CD4-positive, CD25-positive, alpha-beta regulatory T cell (primary cell): ENCODE data around the gene CD69. TPM values are rescaled to one million over a fixed set of nuclear protein-coding genes. Genes with fewer than 3 reads are reported as not detected.
A peak's percentile ranks its signal among the peaks of the same experiment; 100 is the strongest.
"Not testable (repeated sequence)": the region's sequence is repeated elsewhere in the genome, so short reads cannot be mapped to it uniquely, and the experiment has no call there.

ENCODE experiments used
- ATAC-seq, 2 donors: fragments of 150-1000 bp; cut with Tn5 transposase; one replicate each; pipeline ENCODE4 v1.10.0; 2021; ENCODE audit warnings: low read depth in 2 of 2, moderate number of reproducible peaks in 2 of 2, moderate library complexity in 1 of 2
- DNase-seq, 3 donors: peaks; one replicate each; pipeline versions ENCODE4 v3.0.0 to v3.0.0-alpha.2; 2012 to 2022; ENCODE audit warnings: mixed read lengths in 1 of 3
- H3K27ac ChIP-seq: one replicate; pipeline ENCODE4 v1.7.0; 2013; ENCODE audit warnings: mild to moderate bottlenecking, low read length; ENCODE audit not compliant: insufficient read depth, poor library complexity, severe bottlenecking
- H3K27me3 ChIP-seq: one replicate; pipeline ENCODE4 v1.7.0; 2013; ENCODE audit warnings: low read length; ENCODE audit not compliant: control insufficient read depth, insufficient read depth
- H3K36me3 ChIP-seq: one replicate; pipeline ENCODE4 v1.7.0; 2013; ENCODE audit warnings: mild to moderate bottlenecking, low read length, moderate library complexity; ENCODE audit not compliant: control insufficient read depth, insufficient read depth
- H3K4me1 ChIP-seq: 2 replicates; pipeline ENCODE4 v1.7.0; 2013; ENCODE audit warnings: mild to moderate bottlenecking, low read length; ENCODE audit not compliant: insufficient read depth, control insufficient read depth, poor library complexity, severe bottlenecking
- H3K4me3 ChIP-seq: one replicate; pipeline ENCODE4 v1.7.0; 2013; ENCODE audit warnings: low read depth, mild to moderate bottlenecking, low read length, moderate library complexity
- H3K9me3 ChIP-seq, 2 experiments: 1 replicate in 1 of 2; 2 replicates in 1 of 2; pipeline ENCODE4 v1.7.0; 2013; ENCODE audit warnings: low read length in 2 of 2, mild to moderate bottlenecking in 1 of 2, moderate library complexity in 1 of 2; ENCODE audit not compliant: control insufficient read depth in 2 of 2
- H3K27ac Mint-ChIP-seq, 3 donors: one replicate each; pipeline ENCODE4 v1.8.0; 2020 to 2022; ENCODE audit warnings: mild to moderate bottlenecking in 3 of 3, mixed read lengths in 3 of 3, moderate library complexity in 2 of 3
- H3K27me3 Mint-ChIP-seq: one replicate; pipeline ENCODE4 v1.8.0; 2022; ENCODE audit warnings: mild to moderate bottlenecking, mixed read lengths
- H3K36me3 Mint-ChIP-seq: one replicate; pipeline ENCODE4 v1.8.0; 2020; ENCODE audit warnings: mixed read lengths
- H3K4me1 Mint-ChIP-seq, 4 donors: one replicate each; pipeline ENCODE4 v1.8.0; 2020 to 2022; ENCODE audit warnings: mixed read lengths in 4 of 4, mild to moderate bottlenecking in 1 of 4
- H3K4me3 Mint-ChIP-seq, 4 donors: one replicate each; pipeline ENCODE4 v1.8.0; 2020 to 2022; ENCODE audit warnings: mild to moderate bottlenecking in 4 of 4, mixed read lengths in 4 of 4, moderate library complexity in 3 of 4
- H3K9me3 Mint-ChIP-seq, 7 donors: one replicate each; pipeline ENCODE4 v1.8.0; 2020 to 2022; ENCODE audit warnings: mixed read lengths in 7 of 7, mild to moderate bottlenecking in 3 of 7, moderate library complexity in 2 of 7
- polyA plus RNA-seq, 4 donors: library from polyadenylated mRNA; unstranded; fragments of 300-500 nt; fragmentation: Illumina TruSeq; gene quantifications; one replicate each; pipeline ENCODE4 v1.2.3, GENCODE V29; 2021
- total RNA-seq: library from RNA; stranded (reverse); gene quantifications from one replicate; pipeline ENCODE4 v1.2.3, GENCODE V29; 2022

The CD69 gene
- total and polyA plus RNA-seq, 5 donors from 2014 or later = 189 to 1,130 (median 252) TPM

GRCh38 chr12:9711664-9712063 is 49.0 kb downstream of the CD69 start:
- no peaks in the 10 kb centered on the region for H3K27me3 ChIP-seq
- H3K27ac Mint-ChIP-seq = peak overlapping the region in 1 of 3 donors; percentile 33
- H3K9me3 ChIP-seq = no peaks in the 10 kb centered on the region
- H3K4me3 ChIP-seq = no peak overlapping the region
- H3K4me1 Mint-ChIP-seq = peaks cover 21 to 32% (median 26%) of the 10 kb centered on the region in 4 donors
- no peaks in the 10 kb centered on the region for H3K9me3 Mint-ChIP-seq
- DNase-seq (no peak), ATAC-seq (no peak)
- no peak overlapping the region for H3K27ac ChIP-seq
- peaks cover 5% of the 10 kb centered on the region for H3K36me3 Mint-ChIP-seq
- no peaks in the 10 kb centered on the region for H3K36me3 ChIP-seq
- H3K4me1 ChIP-seq = peaks cover 19% of the 10 kb centered on the region
- H3K27me3 Mint-ChIP-seq = no peaks in the 10 kb centered on the region
- H3K4me3 Mint-ChIP-seq = no peak overlapping the region

GRCh38 chr12:9710584-9711375 is 49.9 kb downstream of the CD69 start:
- Mint-ChIP-seq H3K4me1 (peaks cover 30 to 41% (median 35%) of the 10 kb centered on the region in 4 donors), H3K9me3 (no peaks in the 10 kb centered on the region), H3K27me3 (no peaks in the 10 kb centered on the region), H3K36me3 (peaks cover 9% of the 10 kb centered on the region), H3K27ac (peak overlapping the region in 2 of 3 donors; percentile 30 to 76), H3K4me3 (no peak overlapping the region)
- Histone ChIP-seq H3K4me1 (peaks cover 27% of the 10 kb centered on the region), H3K9me3 (no peaks in the 10 kb centered on the region), H3K27ac (no peak overlapping the region), H3K36me3 (no peaks in the 10 kb centered on the region), H3K27me3 (no peaks in the 10 kb centered on the region), H3K4me3 (no peak overlapping the region)
- ATAC-seq (no peak), DNase-seq (no peak)

- no peaks in the 10 kb centered on the region for H3K27me3 Mint-ChIP-seq
- no peak overlapping the region for H3K4me3 Mint-ChIP-seq
- peaks cover 0 to 5% (median 0%) of the 10 kb centered on the region in 7 donors for H3K9me3 Mint-ChIP-seq
- ATAC-seq (no peak), DNase-seq (no peak)
- H3K27ac Mint-ChIP-seq = peak overlapping the region in 2 of 3 donors; percentile 34 to 89
- no peak overlapping the region for H3K4me3 ChIP-seq
- H3K9me3 ChIP-seq = no peaks in the 10 kb centered on the region
- peaks cover 31 to 52% (median 38%) of the 10 kb centered on the region in 4 donors for H3K4me1 Mint-ChIP-seq
- H3K36me3 ChIP-seq = no peaks in the 10 kb centered on the region
- H3K27ac ChIP-seq = no peak overlapping the region
- H3K36me3 Mint-ChIP-seq = peaks cover 6% of the 10 kb centered on the region
- H3K27me3 ChIP-seq = no peaks in the 10 kb centered on the region
- peaks cover 27% of the 10 kb centered on the region for H3K4me1 ChIP-seq
These were observed 51.8 kb downstream of the CD69 start for GRCh38 chr12:9708853-9709252.

GRCh38 chr12:9707864-9708808 is 52.6 kb downstream of the CD69 start:
- Histone ChIP-seq H3K27me3 (no peaks in the 10 kb centered on the region), H3K9me3 (no peaks in the 10 kb centered on the region), H3K4me3 (peak overlapping the region; percentile 59), H3K27ac (peak overlapping the region; percentile 65), H3K36me3 (no peaks in the 10 kb centered on the region), H3K4me1 (peaks cover 27% of the 10 kb centered on the region)
- H3K36me3 Mint-ChIP-seq = peaks cover 6% of the 10 kb centered on the region
- H3K4me1 Mint-ChIP-seq = peaks cover 31 to 56% (median 37%) of the 10 kb centered on the region in 4 donors
- H3K27ac Mint-ChIP-seq = peak overlapping the region; percentile 89 to 94 (median 94)
- H3K4me3 Mint-ChIP-seq = peak overlapping the region; percentile 8 to 87 (median 82)
- H3K27me3 Mint-ChIP-seq = no peaks in the 10 kb centered on the region
- ATAC-seq (peak; percentile 77 to 78), DNase-seq (peak; percentile 49 to 85 (median 76))
- peaks cover 0 to 5% (median 0%) of the 10 kb centered on the region in 7 donors for H3K9me3 Mint-ChIP-seq

GRCh38 chr12:9707356-9707755 is 53.3 kb downstream of the CD69 start:
- Mint-ChIP-seq H3K4me3 (peak overlapping the region; percentile 8 to 87 (median 82)), H3K9me3 (peaks cover 0 to 5% (median 0%) of the 10 kb centered on the region in 7 donors), H3K4me1 (peaks cover 39 to 63% (median 44%) of the 10 kb centered on the region in 4 donors), H3K36me3 (peaks cover 6% of the 10 kb centered on the region), H3K27ac (peak overlapping the region; percentile 89 to 94 (median 94)), H3K27me3 (no peaks in the 10 kb centered on the region)
- no peak for DNase-seq
- H3K9me3 ChIP-seq = no peaks in the 10 kb centered on the region
- H3K36me3 ChIP-seq = no peaks in the 10 kb centered on the region
- no peaks in the 10 kb centered on the region for H3K27me3 ChIP-seq
- ATAC-seq = no peak
- peak overlapping the region; percentile 59 for H3K4me3 ChIP-seq
- H3K27ac ChIP-seq = peak overlapping the region; percentile 65
- H3K4me1 ChIP-seq = peaks cover 32% of the 10 kb centered on the region

- H3K9me3 Mint-ChIP-seq = peaks cover 0 to 6% (median 0%) of the 10 kb centered on the region in 7 donors
- Histone ChIP-seq H3K36me3 (no peaks in the 10 kb centered on the region), H3K4me3 (no peak overlapping the region), H3K27me3 (no peaks in the 10 kb centered on the region), H3K4me1 (peaks cover 44% of the 10 kb centered on the region), H3K27ac (peak overlapping the region; percentile 30), H3K9me3 (no peaks in the 10 kb centered on the region)
- peak overlapping the region; percentile 39 to 71 (median 56) for H3K4me3 Mint-ChIP-seq
- H3K36me3 Mint-ChIP-seq = peaks cover 6% of the 10 kb centered on the region
- DNase-seq (no peak), ATAC-seq (no peak)
- H3K27me3 Mint-ChIP-seq = no peaks in the 10 kb centered on the region
- H3K27ac Mint-ChIP-seq = peak overlapping the region; percentile 43 to 68 (median 64)
- H3K4me1 Mint-ChIP-seq = peaks cover 43 to 72% (median 54%) of the 10 kb centered on the region in 4 donors
These were observed 54.5 kb downstream of the CD69 start for GRCh38 chr12:9706086-9706685.

- not testable (repeated sequence) for H3K27ac ChIP-seq, DNase-seq, H3K9me3 ChIP-seq, H3K4me3 ChIP-seq, ATAC-seq, H3K4me3 Mint-ChIP-seq, H3K36me3 Mint-ChIP-seq, H3K36me3 ChIP-seq, H3K27ac Mint-ChIP-seq, H3K27me3 Mint-ChIP-seq, H3K27me3 ChIP-seq
- Mint-ChIP-seq H3K9me3 (peaks cover 0 to 10% (median 1%) of the 10 kb centered on the region in 7 donors), H3K4me1 (peaks cover 57 to 87% (median 67%) of the 10 kb centered on the region in 4 donors)
- peaks cover 50% of the 10 kb centered on the region for H3K4me1 ChIP-seq
These were observed 56.1 kb downstream of the CD69 start for GRCh38 chr12:9704561-9704960.
